8988T (cell line): Measurements from ENCODE around the gene SLC43A2.

Experiments
- DNase-seq: peaks from one replicate; pipeline ENCODE4 v3.0.0; 2011

The SLC43A2 gene

DNA sequence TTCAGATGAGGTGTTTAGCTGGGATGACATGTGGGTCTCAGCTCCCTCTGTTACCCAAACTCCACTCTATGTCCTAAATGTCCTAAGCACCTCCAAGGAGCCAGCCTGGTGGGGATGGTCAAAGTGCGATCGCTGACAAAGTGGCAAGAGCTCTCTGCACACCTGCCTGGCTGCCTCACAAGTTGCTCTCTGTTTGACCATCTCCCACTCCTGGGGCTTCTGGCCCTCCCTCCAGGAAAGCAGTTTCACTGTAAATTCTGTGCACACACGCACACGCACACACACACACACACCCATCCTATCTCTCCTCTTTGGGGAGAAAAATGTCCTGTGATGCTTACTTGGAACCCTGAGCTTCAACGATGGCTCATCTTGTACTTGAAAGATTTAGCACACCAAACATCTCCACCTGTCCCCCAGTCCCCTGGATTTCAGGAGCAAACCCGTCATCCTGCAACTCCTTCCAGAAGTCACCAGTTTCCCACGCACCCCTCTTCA lies 67.7 kb downstream of the SLC43A2 start:
- DNase-seq: no peak

GRCh38 chr17:1560101-1560857 lies 68.4 kb downstream of the SLC43A2 start:
- no peak for DNase-seq

DNA sequence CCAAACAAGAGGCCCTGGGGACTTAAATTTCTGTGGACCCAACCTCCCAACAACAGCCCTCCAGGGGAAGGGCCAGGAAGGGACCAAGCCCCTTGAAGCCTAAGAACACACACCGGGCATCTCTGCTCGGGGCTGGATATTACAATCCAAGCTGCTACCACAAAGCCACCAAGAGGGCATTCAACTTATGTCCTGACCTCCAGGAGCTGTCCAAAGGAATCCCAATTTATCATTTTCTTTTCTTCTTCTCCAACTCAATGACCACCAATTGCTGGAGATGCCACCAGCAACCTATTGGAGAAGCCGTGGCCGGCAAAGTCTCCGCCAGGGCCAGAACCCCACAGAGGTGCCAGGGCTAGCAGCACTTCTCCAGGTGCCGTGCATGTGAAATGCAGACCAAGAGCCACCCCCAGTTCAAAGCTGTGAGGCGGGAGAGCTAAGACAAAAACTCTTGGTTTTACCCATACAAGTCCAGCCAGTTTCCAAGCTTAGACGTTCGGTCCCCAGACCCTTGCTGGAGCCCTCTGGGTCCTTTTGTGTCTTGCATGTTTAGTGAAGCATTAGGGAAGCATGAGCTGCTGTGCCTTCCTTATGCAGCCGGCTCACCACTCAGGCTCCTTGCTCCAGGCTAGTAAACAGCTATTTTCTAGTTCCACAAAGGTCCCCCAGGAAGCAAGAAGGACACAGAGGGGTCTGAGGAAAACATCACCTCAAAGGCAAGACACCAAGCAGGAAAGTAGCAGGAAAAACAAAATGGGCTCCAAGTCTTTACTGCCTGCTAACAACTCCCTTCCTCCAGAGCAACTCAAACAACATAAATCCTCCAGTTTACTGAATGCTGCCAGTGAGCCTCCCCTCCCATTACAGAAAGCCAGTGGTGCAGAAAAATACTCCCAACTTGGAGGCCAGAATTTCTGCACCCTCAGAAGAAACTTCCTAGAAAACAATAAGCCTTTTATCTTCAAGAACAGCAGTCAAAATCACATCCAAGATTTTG lies 69.3 kb downstream of the SLC43A2 start:
- no peak for DNase-seq

DNA sequence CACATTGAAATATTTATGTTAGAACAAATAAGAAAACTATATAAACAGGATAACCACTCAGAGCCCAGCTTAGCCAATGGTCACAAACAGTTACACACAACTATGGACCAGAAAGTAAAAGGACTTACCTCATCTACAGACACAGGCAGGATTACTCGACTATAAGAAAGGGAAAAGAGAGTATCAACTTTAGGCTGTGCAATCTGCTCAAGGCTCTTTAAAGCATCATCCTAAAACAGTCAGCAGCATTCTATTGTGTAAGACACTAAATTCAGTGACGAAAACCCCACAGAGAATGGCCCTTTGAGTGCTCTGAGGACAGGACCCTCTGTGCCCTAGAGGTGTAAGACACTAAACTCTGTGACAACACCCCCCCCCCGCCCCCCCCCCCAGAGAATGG lies 70.2 kb downstream of the SLC43A2 start:
- no peak for DNase-seq

DNA sequence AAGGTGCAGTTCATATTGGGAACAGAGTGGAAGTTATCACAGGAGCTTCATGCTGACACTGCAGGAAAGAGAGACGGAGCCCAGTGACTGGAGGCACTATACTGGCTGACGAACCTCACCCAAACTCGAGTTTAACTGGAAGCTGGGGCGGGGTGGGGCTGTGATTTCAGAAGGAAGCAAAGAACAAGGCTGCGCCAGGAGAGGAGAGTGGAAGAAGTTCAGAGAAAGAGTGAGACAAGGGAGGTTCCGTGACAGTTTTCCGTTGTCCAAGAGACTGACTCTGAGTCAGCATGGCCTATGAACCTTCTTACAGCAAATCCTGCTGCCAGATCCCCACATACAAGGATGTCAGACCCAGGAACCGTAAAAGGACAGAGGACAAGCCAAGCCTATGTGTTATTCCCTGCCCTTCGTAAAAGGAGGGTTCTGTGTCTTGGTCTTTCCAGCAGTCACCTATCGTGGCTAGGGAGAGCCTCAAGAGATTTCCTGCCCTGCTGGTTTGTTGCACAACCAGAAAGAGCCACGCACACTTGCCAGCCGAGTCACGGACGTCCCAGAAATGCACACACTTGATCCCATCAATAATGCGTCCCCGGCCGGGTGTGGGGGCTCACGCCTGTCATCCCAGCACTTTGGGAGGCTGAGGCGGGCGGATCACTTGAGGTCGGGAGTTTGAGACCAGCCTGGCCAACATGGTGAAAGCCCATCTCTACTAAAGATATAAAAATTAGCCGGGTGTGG lies 71.1 kb downstream of the SLC43A2 start:
- DNase-seq: no peak

GRCh38 chr17:1555651-1556471 lies 72.8 kb downstream of the SLC43A2 start:
- DNase-seq: no peak

DNA sequence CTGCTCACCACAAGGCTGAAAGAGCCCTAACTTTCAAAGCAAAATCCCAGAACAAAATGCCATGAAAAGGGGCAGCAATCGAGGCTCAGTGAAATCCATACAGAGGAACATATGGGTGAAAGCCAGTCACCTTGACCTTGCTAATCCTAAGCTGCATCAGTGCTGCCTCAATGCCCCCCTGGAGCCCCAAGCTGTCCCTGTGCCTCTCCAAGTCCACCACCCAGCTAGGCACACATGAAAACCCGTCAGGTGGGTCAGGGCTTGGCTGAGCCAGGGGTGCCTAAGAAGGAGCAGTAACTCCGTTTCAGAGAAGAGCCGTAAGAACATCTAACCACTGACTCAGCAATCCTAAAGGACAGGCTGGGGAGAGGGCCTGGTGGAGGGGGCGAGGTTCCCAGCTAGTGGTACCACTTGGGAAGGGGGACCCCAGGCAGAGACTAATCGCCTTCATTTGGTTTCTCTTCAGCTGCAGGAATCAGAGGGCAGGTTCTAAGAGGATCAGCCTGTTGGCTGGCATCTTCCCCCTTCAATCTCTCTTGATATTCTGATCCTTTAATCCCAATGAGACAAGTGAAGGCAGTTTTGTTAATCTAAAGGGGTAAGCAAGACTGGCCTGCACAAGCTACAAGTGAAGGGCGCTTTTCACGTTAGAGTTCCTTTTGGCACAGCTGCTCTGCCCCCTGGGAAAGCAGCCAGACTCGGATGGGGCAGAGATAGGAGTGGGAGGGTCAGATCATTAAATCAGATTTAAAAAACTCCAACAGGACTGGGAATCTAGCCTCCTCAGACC lies 73.7 kb downstream of the SLC43A2 start:
- no peak for DNase-seq

- no peak for DNase-seq
These were observed 75.0 kb downstream of the SLC43A2 start for GRCh38 chr17:1553354-1554266.

GRCh38 chr17:1552932-1553331 lies 75.7 kb downstream of the SLC43A2 start:
- no peak for DNase-seq

- no peak for DNase-seq
These were observed 76.9 kb downstream of the SLC43A2 start for GRCh38 chr17:1551741-1552140.

GRCh38 chr17:1548032-1548431 lies 80.6 kb downstream of the SLC43A2 start:
- DNase-seq: no peak

DNA sequence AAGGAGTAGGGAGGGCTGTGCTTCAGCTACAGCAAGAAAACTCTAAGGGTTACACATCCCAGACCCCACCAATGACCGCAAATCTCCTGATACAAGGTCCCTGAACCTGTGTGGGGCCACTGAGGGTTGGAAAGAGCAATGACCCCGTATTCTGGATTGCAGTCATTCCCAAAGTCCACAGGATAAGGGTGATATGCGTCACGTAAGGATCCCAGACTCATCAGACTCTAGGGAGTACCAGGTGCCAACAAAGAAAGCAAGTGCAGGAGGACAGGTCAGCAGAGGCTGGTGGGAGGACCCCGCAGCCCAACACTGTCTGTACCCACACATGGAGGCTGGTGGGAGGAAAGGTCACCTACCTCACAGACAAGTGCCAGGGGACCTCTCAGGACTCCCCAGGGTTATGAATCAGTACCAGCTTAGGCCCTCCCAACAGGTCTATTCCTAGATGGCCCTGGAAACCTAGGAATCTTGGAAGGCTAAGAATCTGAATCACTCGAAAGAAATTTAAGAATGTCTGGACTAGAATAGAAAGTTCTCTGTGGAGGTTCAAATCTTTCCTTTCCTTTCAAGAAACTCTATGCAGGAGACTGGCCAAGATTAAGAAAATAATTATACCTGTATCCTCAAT lies 82.2 kb downstream of the SLC43A2 start:
- no peak for DNase-seq

GRCh38 chr17:1545618-1546017 lies 83.0 kb downstream of the SLC43A2 start:
- DNase-seq: no peak

DNA sequence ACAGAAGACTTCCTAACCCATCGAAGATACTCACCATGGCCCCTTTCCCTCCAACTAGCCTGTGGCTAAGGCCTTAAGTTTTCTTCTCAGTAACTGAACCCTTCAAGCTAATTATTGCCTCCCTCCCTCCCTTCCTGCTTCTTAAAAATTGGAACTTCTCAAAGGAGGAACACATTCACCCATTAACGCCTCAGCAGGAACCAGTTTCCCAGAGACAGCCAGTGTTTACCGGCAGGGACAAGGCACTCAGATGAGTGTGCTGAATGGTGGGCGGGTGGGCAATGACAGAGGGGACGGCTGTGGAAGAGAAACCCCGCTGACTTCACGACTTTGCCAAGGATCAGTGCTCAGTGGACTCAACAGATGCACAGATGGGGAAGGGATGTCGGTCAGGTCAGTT lies 86.3 kb downstream of the SLC43A2 start:
- no peak for DNase-seq

GRCh38 chr17:1541367-1541904 lies 87.2 kb downstream of the SLC43A2 start:
- DNase-seq: no peak

DNA sequence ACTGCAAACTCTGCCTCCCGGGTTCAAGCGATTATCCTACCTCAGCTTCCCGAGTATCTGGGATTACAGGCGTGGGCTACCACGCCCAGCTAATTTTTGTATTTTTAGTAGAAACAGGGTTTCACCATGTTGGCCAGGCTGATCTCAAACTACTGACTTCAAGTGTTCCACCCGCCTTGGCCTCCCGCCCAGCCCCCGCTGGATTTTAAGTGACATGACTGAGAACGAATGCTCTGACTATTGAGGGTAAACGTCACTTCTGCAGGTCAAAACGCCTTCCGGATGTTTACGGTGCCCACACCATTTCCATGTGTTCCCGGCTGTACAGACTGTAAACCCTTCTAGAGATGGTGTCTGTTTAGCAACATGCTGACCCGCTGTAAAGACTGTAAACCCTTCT lies 88.8 kb downstream of the SLC43A2 start:
- no peak for DNase-seq

- no peak for DNase-seq
These were observed 92.9 kb downstream of the SLC43A2 start for GRCh38 chr17:1535737-1536136.

DNA sequence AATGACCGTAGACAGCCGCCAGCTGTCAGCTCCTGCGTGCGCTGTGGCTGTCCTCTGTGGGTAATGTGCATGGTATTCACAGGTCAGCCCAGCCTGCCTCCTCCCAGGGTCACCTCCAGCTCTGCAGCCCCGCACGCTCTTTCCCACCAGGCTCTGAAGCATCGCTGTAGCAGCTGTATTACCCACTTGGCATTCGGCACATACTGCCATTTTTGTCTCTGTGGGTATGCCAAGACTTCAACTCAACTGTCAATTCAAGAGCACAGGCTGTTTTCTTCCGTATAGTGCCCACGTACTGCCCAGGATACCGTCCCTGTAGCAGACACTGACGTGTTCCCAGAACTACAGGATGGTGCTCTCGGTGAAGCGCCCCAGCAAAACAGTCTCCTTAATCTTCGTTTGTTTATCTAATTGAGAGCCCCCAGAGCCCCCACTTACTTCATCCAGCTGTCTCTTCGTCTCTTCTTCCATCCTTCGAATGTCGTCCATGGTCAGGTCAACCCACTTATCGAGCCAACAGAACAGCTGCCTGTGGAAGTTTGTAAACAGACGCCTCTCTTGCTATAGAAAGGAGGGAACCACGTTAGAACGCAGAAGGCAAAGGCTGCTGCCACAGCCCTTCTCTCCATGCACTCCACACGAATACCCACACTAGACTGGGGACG lies 94.8 kb downstream of the SLC43A2 start:
- no peak for DNase-seq
